SK-N-SH (cell line): Measurements from ENCODE around the gene FAM199X. TPM values are rescaled to one million over a fixed set of nuclear protein-coding genes. Genes with fewer than 3 reads are reported as not detected.

Source experiments
- CTCF ChIA-PET: fragments of 300-600, 350-600 bp; formaldehyde crosslinking; extraction: SDS; loops from one replicate; lab custom pipeline; 2021; lab: Yijun Ruan, JAX
- POLR2A ChIA-PET: fragments of 350-600 bp; sonication (Branson Sonifier 250); formaldehyde crosslinking; extraction: SDS; loops from one replicate; lab custom pipeline; 2020; ENCODE audit warnings: antibody characterized with exemption, inconsistent platforms; lab: Yijun Ruan, JAX
- DNase-seq: peaks from one replicate; pipeline ENCODE4 v3.0.0; 2012
- H2AFZ ChIP-seq: fragments of 200-600 bp; sonication (generic); 2 replicates; pipeline ENCODE4 v1.8.1; 2016; ENCODE audit warnings: antibody characterized with exemption, mild to moderate bottlenecking, low read depth
- H3F3A ChIP-seq: fragments of 200-600 bp; sonication (generic); replicated peaks from 2 replicates; pipeline ENCODE3; 2016; ENCODE audit warnings: antibody characterized with exemption, mild to moderate bottlenecking; ENCODE audit not compliant: insufficient read depth
- H3K27ac ChIP-seq, 2 experiments: fragments of 200-500 bp in 1 of 2; fragments of 200-600 bp in 1 of 2; sonication (Bioruptor generic) in 1 of 2; sonication (generic), shearing (Covaris generic) in 1 of 2; 2 replicates each; pipeline versions ENCODE4 v1.5.1 to v1.6.1; 2014 to 2016; ENCODE audit warnings: low read depth in 2 of 2, inconsistent platforms in 1 of 2, low read length in 1 of 2, mild to moderate bottlenecking in 1 of 2, mixed read lengths in 1 of 2
- H3K27me3 ChIP-seq: fragments of 200-600 bp; sonication (generic), shearing (Covaris generic); 2 replicates; pipeline ENCODE4 v1.6.1; 2016; ENCODE audit warnings: mixed run types; ENCODE audit not compliant: insufficient read depth
- H3K36me3 ChIP-seq, 2 experiments: fragments of 200-500 bp in 1 of 2; fragments of 200-600 bp in 1 of 2; sonication (Bioruptor generic) in 1 of 2; sonication (generic) in 1 of 2; replicated peaks in 1 of 2; 2 replicates each; pipeline versions ENCODE3 to v1.5.1; 2014 to 2016; ENCODE audit warnings: low read length in 1 of 2, mild to moderate bottlenecking in 1 of 2; ENCODE audit not compliant: insufficient read depth in 2 of 2, control insufficient read depth in 1 of 2
- H3K4me1 ChIP-seq, 2 experiments: fragments of 200-500 bp in 1 of 2; fragments of 200-600 bp in 1 of 2; sonication (Bioruptor generic) in 1 of 2; sonication (generic), shearing (Covaris generic) in 1 of 2; 2 replicates each; pipeline versions ENCODE4 v1.5.1 to v1.6.1; 2014 to 2016; ENCODE audit warnings: low read depth in 1 of 2, low read length in 1 of 2, mixed run types in 1 of 2; ENCODE audit not compliant: insufficient read depth in 2 of 2, control insufficient read depth in 1 of 2
- H3K4me2 ChIP-seq: fragments of 200-600 bp; sonication (generic), shearing (Covaris generic); 2 replicates; pipeline ENCODE4 v1.6.1; 2017; ENCODE audit warnings: mixed run types
- H3K4me3 ChIP-seq, 2 experiments: fragments of 200-500 bp in 1 of 2; fragments of 200-600 bp in 1 of 2; sonication (Bioruptor generic) in 1 of 2; sonication (generic), shearing (Covaris generic) in 1 of 2; 2 replicates each; pipeline versions ENCODE4 v1.5.1 to v1.8.1; 2014 to 2016; ENCODE audit warnings: low read depth in 2 of 2, inconsistent platforms in 1 of 2, low read length in 1 of 2, mild to moderate bottlenecking in 1 of 2, mixed read lengths in 1 of 2, moderate library complexity in 1 of 2
- H3K79me2 ChIP-seq: fragments of 200-600 bp; sonication (generic); 2 replicates; pipeline ENCODE4 v1.8.1; 2017; ENCODE audit warnings: mild to moderate bottlenecking; ENCODE audit not compliant: insufficient read depth
- H3K9ac ChIP-seq: fragments of 200-600 bp; sonication (generic); 2 replicates; pipeline ENCODE4 v1.6.1; 2017; ENCODE audit warnings: mixed run types
- H3K9me2 ChIP-seq: fragments of 200-600 bp; sonication (generic); 2 replicates; pipeline ENCODE4 v1.6.1; 2017; ENCODE audit warnings: mixed run types
- H3K9me3 ChIP-seq: fragments of 200-600 bp; sonication (generic); 2 replicates; pipeline ENCODE4 v1.6.1; 2017; ENCODE audit warnings: mixed run types, mild to moderate bottlenecking, moderate library complexity
- H4K20me1 ChIP-seq: fragments of 200-600 bp; sonication (generic); 2 replicates; pipeline ENCODE4 v1.6.1; 2017; ENCODE audit warnings: mild to moderate bottlenecking, mixed run types; ENCODE audit not compliant: insufficient read depth
- ELF1 ChIP-seq: IDR thresholded peaks from 2 replicates; pipeline ENCODE4 v1.4.0; 2012
- MXI1 ChIP-seq: IDR thresholded peaks from 2 replicates; pipeline ENCODE4 v1.6.1; 2012; ENCODE audit warnings: mild to moderate bottlenecking, low read depth, low read length, improper control_type of control experiment
- NRF1 ChIP-seq: IDR thresholded peaks from 2 replicates; pipeline ENCODE4 v1.6.1; 2012; ENCODE audit warnings: low read depth, mild to moderate bottlenecking, low read length
- PBX3 ChIP-seq: IDR thresholded peaks from 2 replicates; pipeline ENCODE4; 2012
- SIN3A ChIP-seq: IDR thresholded peaks from 2 replicates; pipeline ENCODE4 v1.6.1; 2012; ENCODE audit warnings: low read depth, mild to moderate bottlenecking, low read length, moderate library complexity, borderline replicate concordance
- TEAD4 ChIP-seq: IDR thresholded peaks from 2 replicates; pipeline ENCODE4 v1.4.0; 2012; ENCODE audit warnings: mild to moderate bottlenecking, borderline replicate concordance; ENCODE audit not compliant: insufficient read depth
- YY1 ChIP-seq: IDR thresholded peaks from 2 replicates; pipeline ENCODE4 v1.4.0; 2012; ENCODE audit warnings: low read depth, mild to moderate bottlenecking
- WGBS: methylation state at CpG from one replicate; pipeline ENCODE4 v1.1.6; 2017; ENCODE audit warnings: low lambda C conversion rate; 5-methylcytosine and 5-hydroxymethylcytosine counted together
- polyA plus RNA-seq, 3 experiments: library from polyadenylated mRNA; depleted of rRNA; stranded (reverse); fragments of >200 nt; gene quantifications; 2 replicates each; pipeline ENCODE4 v1.2.3, GENCODE V29; 2012

Gene FAM199X
- polyA plus RNA-seq, 1 of the 3 experiments (the other 2 are of a cell fraction): 2.2 TPM

- Histone ChIP-seq H3K27me3 (0 out of 2 replicates have a peak, but pooled peaks cover 3% of the 10 kb centered on the region), H2AFZ (no peak overlapping the region), H4K20me1 (no peaks in the 10 kb centered on the region), H3K9me2 (no peaks in the 10 kb centered on the region), H3K9me3 (no peaks in the 10 kb centered on the region), H3K4me1 (no peaks in the 10 kb centered on the region), H3F3A (peaks cover 2% of the 10 kb centered on the region), H3K36me3 (peaks cover 8 to 56% of the 10 kb centered on the region in 2 experiments), H3K4me2 (no peak overlapping the region), H3K27ac (no peak overlapping the region), H3K4me3 (no peak overlapping the region), H3K9ac (no peak overlapping the region), H3K79me2 (no peaks in the 10 kb centered on the region)
- POLR2A ChIA-PET: no interaction called here
- WGBS: 46% methylated on average over 5 of the region's 5 CpGs
- CTCF ChIA-PET: no interaction called here
- no peak for TF ChIP-seq NRF1
- TF ChIP-seq SIN3A: no peak
- no peak for DNase-seq
These were observed 23.6 kb downstream of the FAM199X start for GRCh38 chrX:104189837-104190236.

GRCh38 chrX:104193485-104193884, 27.2 kb downstream of the FAM199X start:
- 35% methylated on average over 2 of the region's 2 CpGs for WGBS
- ChIA-PET CTCF (interaction anchor here (2.2 kb wide), 1 partner anchor 9 kb away, joined by 6 read pairs; no protein-coding TSS in a partner anchor), POLR2A (no interaction called here)
- Histone ChIP-seq H3K27me3 (no peaks in the 10 kb centered on the region), H3K9me3 (no peaks in the 10 kb centered on the region), H3K4me1 (no peaks in the 10 kb centered on the region), H3K27ac (no peak overlapping the region), H3K9me2 (no peaks in the 10 kb centered on the region), H3K79me2 (no peaks in the 10 kb centered on the region), H3K4me2 (no peak overlapping the region), H3K36me3 (peaks cover 8 to 39% of the 10 kb centered on the region in 2 experiments), H4K20me1 (no peaks in the 10 kb centered on the region), H3K4me3 (no peak overlapping the region), H2AFZ (no peak overlapping the region), H3F3A (peaks cover 7% of the 10 kb centered on the region), H3K9ac (no peak overlapping the region)
- no peak for DNase-seq
- TF ChIP-seq MXI1 (no peak), ELF1 (no peak), TEAD4 (no peak)

GRCh38 chrX:104195013-104195412, 28.8 kb downstream of the FAM199X start:
- H3K79me2 ChIP-seq: no peaks in the 10 kb centered on the region
- peaks cover 7% of the 10 kb centered on the region for H3F3A ChIP-seq
- H3K4me3 ChIP-seq: no peak overlapping the region
- H2AFZ ChIP-seq: no peak overlapping the region
- H3K4me2 ChIP-seq: no peak overlapping the region
- peaks cover 3 to 25% of the 10 kb centered on the region in 2 experiments for H3K36me3 ChIP-seq
- no peaks in the 10 kb centered on the region for H3K27me3 ChIP-seq
- no peaks in the 10 kb centered on the region for H3K4me1 ChIP-seq
- TF ChIP-seq YY1 (no peak), PBX3 (no peak)
- POLR2A ChIA-PET: no interaction called here
- no peaks in the 10 kb centered on the region for H3K9me3 ChIP-seq
- WGBS: 56% methylated on average over 1 of the region's 1 CpG
- CTCF ChIA-PET: interaction anchor here (0.8 to 2.6 kb wide), 29 partner anchors 9 to 727 kb away, joined by 3 to 21 read pairs (median 4); partner anchors contain the start of gene FAM199X
- no peaks in the 10 kb centered on the region for H3K9me2 ChIP-seq
- H4K20me1 ChIP-seq: no peaks in the 10 kb centered on the region
- no peak overlapping the region for H3K9ac ChIP-seq
- H3K27ac ChIP-seq: no peak overlapping the region
- DNase-seq: no peak
